Neutrophil (primary cell): ENCODE measurements around the gene UBE2D4.

Source experiments
- H3K27ac ChIP-seq: fragments of 200-600 bp; sonication (generic); 2 replicates; pipeline ENCODE4 v1.5.1; 2016; ENCODE audit warnings: mild to moderate bottlenecking, moderate library complexity
- H3K27me3 ChIP-seq: fragments of 200-600 bp; sonication (generic); 2 replicates; pipeline ENCODE4 v1.6.0; 2016; ENCODE audit warnings: mild to moderate bottlenecking
- H3K36me3 ChIP-seq: fragments of 200-600 bp; sonication (generic); 2 replicates; pipeline ENCODE4 v1.5.1; 2017
- H3K4me1 ChIP-seq, 2 experiments: fragments of 200-600 bp in 1 of 2; sonication (generic) in 1 of 2; 1 replicate in 1 of 2; 2 replicates in 1 of 2; pipeline versions ENCODE4 v1.5.1 to v1.6.1; 2013 to 2016; ENCODE audit warnings: low read depth in 1 of 2, low read length in 1 of 2, mild to moderate bottlenecking in 1 of 2, moderate library complexity in 1 of 2; ENCODE audit not compliant: control insufficient read depth in 1 of 2, insufficient read depth in 1 of 2
- H3K4me3 ChIP-seq, 2 experiments: fragments of 200-600 bp in 1 of 2; sonication (generic) in 1 of 2; 1 replicate in 1 of 2; 2 replicates in 1 of 2; pipeline ENCODE4 v1.5.1; 2013 to 2016; ENCODE audit warnings: low read depth in 1 of 2, low read length in 1 of 2, mild to moderate bottlenecking in 1 of 2, moderate library complexity in 1 of 2
- H3K9me3 ChIP-seq: fragments of 200-600 bp; sonication (generic); 2 replicates; pipeline ENCODE4 v1.5.1; 2016
- CTCF ChIP-seq: fragments of 200-600 bp; sonication (generic); IDR thresholded peaks from 2 replicates; pipeline ENCODE4 v1.5.1; 2016; ENCODE audit warnings: antibody characterized with exemption

Gene UBE2D4

GRCh38 chr7:43931346-43931745 is 5.1 kb downstream of the UBE2D4 start:
- Histone ChIP-seq H3K27me3 (no peaks in the 10 kb centered on the region), H3K27ac (no peak overlapping the region), H3K9me3 (no peaks in the 10 kb centered on the region), H3K4me3 (no peak overlapping the region), H3K4me1 (peaks cover 9 to 12% of the 10 kb centered on the region in 2 experiments), H3K36me3 (no peaks in the 10 kb centered on the region)
- TF ChIP-seq CTCF: no peak

DNA sequence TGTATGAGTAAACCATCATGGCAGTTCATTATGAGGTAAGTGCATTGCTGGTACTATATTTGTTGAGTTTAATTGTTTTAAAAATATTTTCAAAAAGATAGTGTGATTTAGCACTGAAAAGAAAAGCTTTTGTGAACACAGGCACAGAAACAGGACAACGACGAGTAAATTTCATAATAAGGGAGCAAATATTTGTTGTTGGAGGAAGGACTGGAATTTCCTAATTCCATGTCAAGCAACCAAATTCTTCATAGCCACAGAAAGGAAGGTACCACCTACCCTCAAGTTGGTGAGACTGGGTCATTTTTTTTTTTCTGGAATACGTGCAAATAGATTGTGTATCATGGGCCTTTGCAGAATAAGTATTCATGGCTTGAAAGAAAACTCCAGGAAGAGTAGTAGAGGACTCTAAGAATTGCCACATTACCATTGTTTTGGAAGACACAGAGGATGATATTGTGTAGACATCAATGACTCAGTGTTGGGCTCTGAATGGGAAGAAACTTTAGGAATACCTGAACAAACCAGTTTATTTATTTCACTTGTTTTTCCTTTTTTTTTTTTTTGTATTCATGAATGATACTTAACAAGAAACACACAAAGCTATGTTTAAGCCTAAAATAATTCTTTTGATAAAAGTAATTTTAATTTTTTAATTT is 7.8 kb downstream of the UBE2D4 start:
- TF ChIP-seq CTCF: no peak
- Histone ChIP-seq H3K36me3 (no peaks in the 10 kb centered on the region), H3K9me3 (no peaks in the 10 kb centered on the region), H3K4me1 (no peaks in the 10 kb centered on the region), H3K27ac (no peak overlapping the region), H3K27me3 (no peaks in the 10 kb centered on the region), H3K4me3 (no peak overlapping the region)

DNA sequence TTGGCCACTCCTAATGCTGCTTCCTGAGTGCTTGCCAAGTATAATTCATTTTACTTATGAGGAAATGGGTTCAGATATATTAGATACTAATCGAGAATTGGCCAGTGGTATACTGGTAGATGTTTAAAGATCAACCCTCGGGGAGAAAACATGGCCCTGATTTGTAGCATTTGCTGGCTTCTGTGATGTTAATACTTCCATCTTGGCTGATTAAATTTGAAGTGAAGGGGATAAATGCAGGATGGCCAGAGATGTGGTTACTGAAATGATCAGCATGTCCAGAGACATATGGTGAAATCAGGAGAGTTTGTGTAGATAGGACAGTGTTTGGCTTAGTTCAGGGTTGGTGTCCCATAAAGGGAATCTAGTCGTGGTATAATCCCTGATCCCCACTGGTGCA is 11.2 kb downstream of the UBE2D4 start:
- TF ChIP-seq CTCF: no peak
- no peak overlapping the region for H3K27ac ChIP-seq

DNA sequence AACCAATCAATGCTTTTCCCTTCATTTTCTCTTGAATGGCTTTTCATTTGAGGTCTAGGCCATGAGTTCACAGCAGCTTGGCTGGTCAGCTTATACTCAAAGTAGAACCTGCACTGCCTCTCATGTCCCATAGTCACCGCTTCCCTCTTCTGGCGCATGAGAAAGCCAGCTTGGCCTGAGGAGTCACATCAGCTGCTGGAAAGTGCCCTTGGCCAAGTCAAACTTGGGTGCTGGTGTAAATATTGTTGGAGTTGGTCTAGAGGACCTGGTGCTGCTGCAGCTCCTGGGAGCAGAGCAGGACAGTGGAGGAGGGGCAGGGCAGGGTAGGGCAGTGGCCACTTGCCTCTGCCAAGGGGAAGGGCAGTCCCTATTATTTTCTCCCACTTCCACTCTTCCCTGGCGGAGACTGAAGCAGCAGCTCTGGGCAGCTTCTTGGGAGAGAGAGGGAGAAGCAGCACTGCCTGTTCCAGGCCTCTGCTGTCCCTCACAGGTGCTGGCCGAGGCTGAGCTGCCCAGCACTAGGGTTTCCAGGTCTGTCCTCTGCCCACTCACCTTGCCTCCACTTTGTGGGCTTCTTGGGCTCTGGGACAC is 12.8 kb downstream of the UBE2D4 start:
- Histone ChIP-seq H3K9me3 (no peaks in the 10 kb centered on the region), H3K27me3 (no peaks in the 10 kb centered on the region), H3K36me3 (no peaks in the 10 kb centered on the region), H3K4me3 (no peak overlapping the region), H3K4me1 (no peaks in the 10 kb centered on the region), H3K27ac (no peak overlapping the region)
- no peak for TF ChIP-seq CTCF

More for the DNA sequence above, 11.2 kb downstream of the UBE2D4 start:
- Histone ChIP-seq H3K27me3 (no peaks in the 10 kb centered on the region), H3K4me3 (no peak overlapping the region), H3K4me1 (no peaks in the 10 kb centered on the region), H3K9me3 (no peaks in the 10 kb centered on the region), H3K36me3 (no peaks in the 10 kb centered on the region)

- no peak overlapping the region for H3K4me3 ChIP-seq
- no peaks in the 10 kb centered on the region for H3K36me3 ChIP-seq
- no peaks in the 10 kb centered on the region for H3K27me3 ChIP-seq
- no peak for TF ChIP-seq CTCF
- no peak overlapping the region for H3K27ac ChIP-seq
- no peaks in the 10 kb centered on the region for H3K9me3 ChIP-seq
- no peaks in the 10 kb centered on the region for H3K4me1 ChIP-seq
Measured at GRCh38 chr7:43942250-43942649, 16.0 kb downstream of the UBE2D4 start.
